ENCODE data around the gene TGFBR3.

DNA sequence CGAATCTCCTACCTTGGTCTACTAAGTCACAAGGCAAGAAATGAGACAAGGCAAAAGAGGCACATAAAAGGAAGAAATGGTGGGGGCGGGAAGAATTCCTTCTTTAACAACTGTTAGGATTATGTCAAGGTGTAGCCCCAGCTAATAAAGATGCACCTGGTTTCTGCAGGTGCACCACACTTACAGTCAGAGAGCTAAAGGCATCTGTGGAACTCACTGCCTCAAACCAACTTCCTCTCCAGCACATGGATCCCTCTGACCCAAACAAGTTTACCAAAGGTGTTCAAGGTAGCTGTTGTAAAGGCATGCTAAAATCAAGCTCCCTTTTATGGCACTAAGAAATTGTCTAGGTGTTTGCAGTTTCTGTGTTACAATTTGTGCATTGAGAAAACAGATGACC, 38.1 kb downstream of the TGFBR3 start:
- TF ChIP-seq, protein P1, sequence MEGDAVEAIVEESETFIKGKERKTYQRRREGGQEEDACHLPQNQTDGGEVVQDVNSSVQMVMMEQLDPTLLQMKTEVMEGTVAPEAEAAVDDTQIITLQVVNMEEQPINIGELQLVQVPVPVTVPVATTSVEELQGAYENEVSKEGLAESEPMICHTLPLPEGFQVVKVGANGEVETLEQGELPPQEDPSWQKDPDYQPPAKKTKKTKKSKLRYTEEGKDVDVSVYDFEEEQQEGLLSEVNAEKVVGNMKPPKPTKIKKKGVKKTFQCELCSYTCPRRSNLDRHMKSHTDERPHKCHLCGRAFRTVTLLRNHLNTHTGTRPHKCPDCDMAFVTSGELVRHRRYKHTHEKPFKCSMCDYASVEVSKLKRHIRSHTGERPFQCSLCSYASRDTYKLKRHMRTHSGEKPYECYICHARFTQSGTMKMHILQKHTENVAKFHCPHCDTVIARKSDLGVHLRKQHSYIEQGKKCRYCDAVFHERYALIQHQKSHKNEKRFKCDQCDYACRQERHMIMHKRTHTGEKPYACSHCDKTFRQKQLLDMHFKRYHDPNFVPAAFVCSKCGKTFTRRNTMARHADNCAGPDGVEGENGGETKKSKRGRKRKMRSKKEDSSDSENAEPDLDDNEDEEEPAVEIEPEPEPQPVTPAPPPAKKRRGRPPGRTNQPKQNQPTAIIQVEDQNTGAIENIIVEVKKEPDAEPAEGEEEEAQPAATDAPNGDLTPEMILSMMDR (IDR thresholded peaks at IDR 0.05; ENCODE audit: control extremely low read depth in 1 of 3, insufficient read depth in 1 of 3, low read depth in 1 of 3, low read length in 3 of 3) = no peak
- no peak for TF ChIP-seq SUZ12 (IDR thresholded peaks at IDR 0.05; ENCODE audit: low read length)
- TF ChIP-seq YY1 (IDR thresholded peaks at IDR 0.05; ENCODE audit: low read depth, low read length) = no peak
- TF ChIP-seq EP300 (IDR thresholded peaks at IDR 0.05; ENCODE audit: borderline replicate concordance in 1 of 2, low read depth in 2 of 2, low read length in 2 of 2) = no peak
- no peak for TF ChIP-seq RFX5 (IDR thresholded peaks at IDR 0.05; ENCODE audit: borderline replicate concordance, low read depth, low read length)
- no peak for TF ChIP-seq CHD2 (IDR thresholded peaks at IDR 0.05; ENCODE audit: low read length)
- no peak for TF ChIP-seq POLR2A (IDR thresholded peaks at IDR 0.05; ENCODE audit: control extremely low read depth in 1 of 2, low read depth in 2 of 2, low read length in 2 of 2)
- TF ChIP-seq SRF (IDR thresholded peaks at IDR 0.05; ENCODE audit: low read depth, low read length) = no peak
- TF ChIP-seq EZH2 (IDR thresholded peaks at IDR 0.05; ENCODE audit: low read depth, low read length, severe bottlenecking) = no peak

All from H1 (cell line).